Endothelial cell of umbilical vein (primary cell): Measurements from ENCODE around the gene MAP1B.

Experiments used
- POLR2A ChIP-seq: IDR thresholded peaks from 2 replicates; pipeline ENCODE4 v1.6.1; 2012; ENCODE audit warnings: low read depth, mild to moderate bottlenecking, control low read depth, low read length
- POLR2AphosphoS5 ChIP-seq: IDR thresholded peaks from 2 replicates; pipeline ENCODE4 v1.6.1; 2012; ENCODE audit warnings: low read depth, mild to moderate bottlenecking, control low read depth, low read length, moderate library complexity; ENCODE audit not compliant: insufficient read depth
- TF ChIP-seq, protein P1 (sequence below): IDR thresholded peaks from 2 replicates; pipeline ENCODE4 v1.6.1; 2011; ENCODE audit not compliant: insufficient read depth, insufficient read length
- TF ChIP-seq, protein P2 (sequence below), 2 donors: IDR thresholded peaks; 1 replicate in 1 of 2; 2 replicates in 1 of 2; pipeline ENCODE4 v1.5.1; 2011; ENCODE audit warnings: low read length in 2 of 2, mild to moderate bottlenecking in 2 of 2, moderate library complexity in 2 of 2, control low read depth in 1 of 2, inconsistent platforms in 1 of 2, low read depth in 1 of 2; ENCODE audit not compliant: insufficient read depth in 1 of 2; ENCODE audit errors: extremely low read depth in 1 of 2

DNA sequence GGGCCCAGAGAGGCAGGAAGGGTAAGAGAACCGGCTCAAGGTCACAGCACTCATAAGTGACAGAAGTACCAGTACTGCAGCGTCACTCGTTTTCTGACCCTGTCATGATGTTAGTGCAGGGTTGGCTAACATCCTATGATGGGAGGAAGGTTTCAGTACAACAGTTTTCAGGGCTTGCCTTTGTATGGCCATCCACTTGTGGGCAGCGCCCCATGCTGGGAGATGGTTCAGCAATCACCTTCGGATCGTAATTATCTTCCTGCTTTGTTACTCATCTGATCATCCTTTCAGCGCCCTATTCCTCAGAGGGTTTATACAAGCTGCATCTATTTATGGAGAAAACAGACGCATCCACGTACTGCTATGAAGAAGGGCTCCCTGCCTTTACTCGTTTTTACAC, 2.4 kb downstream of the MAP1B start:
- TF ChIP-seq, protein P1, sequence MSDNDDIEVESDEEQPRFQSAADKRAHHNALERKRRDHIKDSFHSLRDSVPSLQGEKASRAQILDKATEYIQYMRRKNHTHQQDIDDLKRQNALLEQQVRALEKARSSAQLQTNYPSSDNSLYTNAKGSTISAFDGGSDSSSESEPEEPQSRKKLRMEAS, result no peak
- TF ChIP-seq, protein P2, sequence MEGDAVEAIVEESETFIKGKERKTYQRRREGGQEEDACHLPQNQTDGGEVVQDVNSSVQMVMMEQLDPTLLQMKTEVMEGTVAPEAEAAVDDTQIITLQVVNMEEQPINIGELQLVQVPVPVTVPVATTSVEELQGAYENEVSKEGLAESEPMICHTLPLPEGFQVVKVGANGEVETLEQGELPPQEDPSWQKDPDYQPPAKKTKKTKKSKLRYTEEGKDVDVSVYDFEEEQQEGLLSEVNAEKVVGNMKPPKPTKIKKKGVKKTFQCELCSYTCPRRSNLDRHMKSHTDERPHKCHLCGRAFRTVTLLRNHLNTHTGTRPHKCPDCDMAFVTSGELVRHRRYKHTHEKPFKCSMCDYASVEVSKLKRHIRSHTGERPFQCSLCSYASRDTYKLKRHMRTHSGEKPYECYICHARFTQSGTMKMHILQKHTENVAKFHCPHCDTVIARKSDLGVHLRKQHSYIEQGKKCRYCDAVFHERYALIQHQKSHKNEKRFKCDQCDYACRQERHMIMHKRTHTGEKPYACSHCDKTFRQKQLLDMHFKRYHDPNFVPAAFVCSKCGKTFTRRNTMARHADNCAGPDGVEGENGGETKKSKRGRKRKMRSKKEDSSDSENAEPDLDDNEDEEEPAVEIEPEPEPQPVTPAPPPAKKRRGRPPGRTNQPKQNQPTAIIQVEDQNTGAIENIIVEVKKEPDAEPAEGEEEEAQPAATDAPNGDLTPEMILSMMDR (IDR thresholded peaks at IDR 0.05; ENCODE audit: extremely low read depth in 1 of 2, insufficient read depth in 1 of 2, low read depth in 1 of 2, low read length in 2 of 2), result no peak
- no peak for TF ChIP-seq POLR2AphosphoS5
- TF ChIP-seq POLR2A, result no peak
